Smooth muscle cell (in vitro differentiated cells): ENCODE data around the gene FMN2. TPM values are rescaled to one million over a fixed set of nuclear protein-coding genes. Genes with fewer than 3 reads are reported as not detected.

ENCODE experiments used
- DNase-seq: peaks from one replicate; lab custom pipeline; 2025; ENCODE audit not compliant: unreplicated experiment; lab: John Stamatoyannopoulos, UW
- H2AFZ ChIP-seq: fragments of 200-600 bp; sonication (generic); 2 replicates; pipeline ENCODE4 v1.6.0; 2016; ENCODE audit warnings: antibody characterized with exemption, low read depth, mild to moderate bottlenecking
- H3F3A ChIP-seq: fragments of 200-600 bp; sonication (generic); 2 replicates; pipeline ENCODE4 v1.6.0; 2017; ENCODE audit warnings: antibody characterized with exemption, low read depth
- H3K27ac ChIP-seq: fragments of 200-600 bp; sonication (generic); 2 replicates; pipeline ENCODE4 v1.5.1; 2016; ENCODE audit warnings: low read depth, mild to moderate bottlenecking
- H3K27me3 ChIP-seq: fragments of 200-600 bp; sonication (generic); 2 replicates; pipeline ENCODE4 v1.6.1; 2016; ENCODE audit warnings: low read depth, mild to moderate bottlenecking
- H3K36me3 ChIP-seq: fragments of 200-600 bp; sonication (generic); 2 replicates; pipeline ENCODE4 v1.5.1; 2016; ENCODE audit warnings: low read depth
- H3K4me1 ChIP-seq: fragments of 200-600 bp; sonication (generic); 2 replicates; pipeline ENCODE4 v1.5.1; 2016; ENCODE audit warnings: low read depth
- H3K4me2 ChIP-seq: fragments of 200-600 bp; sonication (generic); 2 replicates; pipeline ENCODE4 v1.6.0; 2016; ENCODE audit warnings: mild to moderate bottlenecking
- H3K4me3 ChIP-seq: fragments of 200-600 bp; sonication (generic); 2 replicates; pipeline ENCODE4 v1.5.1; 2016; ENCODE audit warnings: mild to moderate bottlenecking
- H3K79me2 ChIP-seq: fragments of 200-600 bp; sonication (generic); 2 replicates; pipeline ENCODE4 v1.6.0; 2016; ENCODE audit warnings: low read depth, mild to moderate bottlenecking
- H3K9ac ChIP-seq: fragments of 200-600 bp; sonication (generic); 2 replicates; pipeline ENCODE4 v1.6.0; 2016; ENCODE audit warnings: low read depth
- H3K9me3 ChIP-seq: fragments of 200-600 bp; sonication (generic); replicated peaks from 2 replicates; pipeline ENCODE4 v1.5.1; 2016; ENCODE audit warnings: low read depth
- H4K20me1 ChIP-seq: fragments of 200-600 bp; sonication (generic); 2 replicates; pipeline ENCODE4 v1.6.0; 2016; ENCODE audit warnings: low read depth
- WGBS: methylation state at CpG from one replicate; pipeline ENCODE4 v1.1.7; 2016; ENCODE audit warnings: low lambda C conversion rate; 5-methylcytosine and 5-hydroxymethylcytosine counted together
- polyA plus RNA-seq: library from polyadenylated mRNA; unstranded; fragments of >200 nt; fragmentation: Nextera tagmentation; extraction: Ambion mirVana; gene quantifications from 2 replicates; pipeline ENCODE4 v1.2.1, GENCODE V29; 2016
- total RNA-seq: library from RNA; depleted of rRNA; stranded (reverse); fragments of >200 nt; gene quantifications from 2 replicates; pipeline ENCODE4 v1.2.3, GENCODE V29; 2014
- TF ChIP-seq, protein P1 (sequence below): fragments of 200-600 bp; sonication (generic); IDR thresholded peaks from 2 replicates; pipeline ENCODE4 v1.5.1; 2017; ENCODE audit warnings: borderline replicate concordance, mild to moderate bottlenecking, antibody characterized with exemption; ENCODE audit not compliant: insufficient read depth, poor library complexity, severe bottlenecking

The FMN2 gene
- total and polyA plus RNA-seq, 2 experiments from 2014 or later = 1.9 to 6.2 TPM

DNA sequence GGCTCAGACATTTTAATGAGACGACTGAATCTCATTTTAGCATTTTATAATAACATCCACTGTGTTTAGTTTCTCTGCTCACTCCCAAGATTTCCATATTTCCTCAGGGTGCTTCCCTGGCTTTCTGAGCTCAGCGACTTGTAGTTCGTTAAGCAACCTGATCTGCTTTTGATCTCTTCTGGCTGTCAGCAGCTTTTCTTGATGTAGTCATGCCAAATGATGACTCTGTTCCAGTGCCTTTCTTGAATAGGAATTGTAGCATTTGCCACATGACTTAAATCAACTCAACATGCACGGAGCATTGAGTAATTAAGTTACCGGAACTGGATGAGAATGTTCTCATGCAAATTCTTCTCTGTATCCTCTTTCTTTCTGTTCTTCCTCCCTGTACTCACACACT lies 246.1 kb downstream of the FMN2 start:
- Histone ChIP-seq H3K36me3 (no peaks in the 10 kb centered on the region), H3K27me3 (no peaks in the 10 kb centered on the region), H3F3A (no peaks in the 10 kb centered on the region), H3K4me2 (peak overlapping the region; percentile 59), H3K27ac (peak overlapping the region; percentile 78), H3K4me3 (no peak overlapping the region), H3K4me1 (peaks cover 9% of the 10 kb centered on the region), H4K20me1 (no peaks in the 10 kb centered on the region), H3K79me2 (no peaks in the 10 kb centered on the region), H3K9ac (no peak overlapping the region), H2AFZ (peak overlapping the region; percentile 71), H3K9me3 (no peaks in the 10 kb centered on the region)
- no peak for DNase-seq
- WGBS = 14% methylated on average over 5 of the region's 5 CpGs
- TF ChIP-seq, protein P1, sequence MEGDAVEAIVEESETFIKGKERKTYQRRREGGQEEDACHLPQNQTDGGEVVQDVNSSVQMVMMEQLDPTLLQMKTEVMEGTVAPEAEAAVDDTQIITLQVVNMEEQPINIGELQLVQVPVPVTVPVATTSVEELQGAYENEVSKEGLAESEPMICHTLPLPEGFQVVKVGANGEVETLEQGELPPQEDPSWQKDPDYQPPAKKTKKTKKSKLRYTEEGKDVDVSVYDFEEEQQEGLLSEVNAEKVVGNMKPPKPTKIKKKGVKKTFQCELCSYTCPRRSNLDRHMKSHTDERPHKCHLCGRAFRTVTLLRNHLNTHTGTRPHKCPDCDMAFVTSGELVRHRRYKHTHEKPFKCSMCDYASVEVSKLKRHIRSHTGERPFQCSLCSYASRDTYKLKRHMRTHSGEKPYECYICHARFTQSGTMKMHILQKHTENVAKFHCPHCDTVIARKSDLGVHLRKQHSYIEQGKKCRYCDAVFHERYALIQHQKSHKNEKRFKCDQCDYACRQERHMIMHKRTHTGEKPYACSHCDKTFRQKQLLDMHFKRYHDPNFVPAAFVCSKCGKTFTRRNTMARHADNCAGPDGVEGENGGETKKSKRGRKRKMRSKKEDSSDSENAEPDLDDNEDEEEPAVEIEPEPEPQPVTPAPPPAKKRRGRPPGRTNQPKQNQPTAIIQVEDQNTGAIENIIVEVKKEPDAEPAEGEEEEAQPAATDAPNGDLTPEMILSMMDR = no peak

DNA sequence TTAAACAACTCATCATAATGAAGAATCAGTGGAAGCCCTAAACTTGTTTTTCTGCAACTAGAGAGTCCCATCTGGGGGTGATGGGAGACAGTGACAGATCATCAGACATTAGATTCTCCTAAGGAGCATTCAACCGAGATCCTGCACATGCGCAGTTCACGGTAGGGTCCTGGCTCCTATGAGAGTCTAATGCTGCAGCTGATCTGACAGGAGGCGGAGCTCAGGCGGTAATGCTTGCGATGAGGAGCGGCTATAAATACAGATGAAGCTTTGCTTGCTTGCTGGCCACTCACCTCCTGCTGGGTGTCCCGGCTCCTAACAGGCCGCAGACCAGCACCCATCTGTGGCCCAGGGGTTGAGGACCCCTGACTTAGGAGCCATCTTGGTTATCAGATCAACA lies 247.2 kb downstream of the FMN2 start:
- Histone ChIP-seq H3K79me2 (no peaks in the 10 kb centered on the region), H3K4me3 (no peak overlapping the region), H3K9me3 (no peaks in the 10 kb centered on the region), H3K4me1 (peaks cover 8% of the 10 kb centered on the region), H3K27ac (no peak overlapping the region), H3K27me3 (no peaks in the 10 kb centered on the region), H3K36me3 (no peaks in the 10 kb centered on the region), H3K4me2 (no peak overlapping the region), H4K20me1 (no peaks in the 10 kb centered on the region), H3F3A (no peaks in the 10 kb centered on the region), H2AFZ (no peak overlapping the region), H3K9ac (no peak overlapping the region)
- TF ChIP-seq, protein P1 = no peak
- 91% methylated on average over 9 of the region's 9 CpGs for WGBS
- no peak for DNase-seq

DNA sequence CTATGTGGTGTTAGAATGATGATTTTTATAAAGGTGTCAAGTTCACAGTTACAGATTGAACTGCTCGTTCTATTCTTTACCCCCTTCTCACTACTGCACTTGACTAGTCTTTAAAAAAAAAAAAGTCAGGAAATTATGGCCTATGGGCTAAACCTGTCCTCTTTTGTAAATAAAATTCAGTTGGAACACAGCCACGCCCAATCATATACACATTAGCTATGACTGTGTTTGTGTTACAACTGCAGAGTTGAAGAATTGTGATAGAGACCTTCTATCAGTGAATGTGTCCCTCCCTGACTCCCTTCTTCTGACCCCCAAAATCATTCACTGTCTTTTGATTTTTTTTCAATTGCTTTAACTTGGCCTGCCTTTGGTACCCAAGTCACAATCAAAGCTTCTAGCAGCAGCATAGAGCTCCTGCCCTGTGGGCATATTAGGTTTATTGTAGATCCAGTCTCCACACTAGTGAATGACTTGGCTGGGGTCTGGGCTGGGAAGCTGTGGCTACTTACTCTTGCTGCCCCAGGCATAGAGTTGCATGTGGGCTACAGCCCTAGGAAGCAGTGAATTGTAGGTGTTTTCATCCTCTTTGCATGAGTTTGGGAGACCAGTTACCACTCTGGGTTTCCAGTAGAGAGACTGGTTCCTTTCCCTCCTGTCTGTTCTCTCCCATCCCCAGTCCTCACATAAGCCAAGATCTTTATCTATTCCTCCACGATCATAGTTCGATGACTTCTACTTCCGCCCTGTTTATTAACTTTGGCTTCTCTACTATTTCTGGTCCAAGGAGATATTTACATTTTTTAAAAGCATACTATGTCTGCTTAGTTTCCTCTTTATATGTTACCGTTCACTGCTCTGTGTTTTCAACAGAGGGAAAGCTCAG lies 249.9 kb downstream of the FMN2 start:
- H3K4me1 ChIP-seq = peaks cover 8% of the 10 kb centered on the region
- TF ChIP-seq, protein P1 = no peak
- H3F3A ChIP-seq = no peaks in the 10 kb centered on the region
- no peak overlapping the region for H3K4me3 ChIP-seq
- no peaks in the 10 kb centered on the region for H4K20me1 ChIP-seq
- no peaks in the 10 kb centered on the region for H3K36me3 ChIP-seq
- H3K9ac ChIP-seq = no peak overlapping the region
- peak overlapping the region; percentile 54 for H3K27ac ChIP-seq
- H3K4me2 ChIP-seq = peak overlapping the region; percentile 32
- H2AFZ ChIP-seq = no peak overlapping the region
- DNase-seq = no peak
- H3K79me2 ChIP-seq = no peaks in the 10 kb centered on the region
- 62% methylated on average over 6 of the region's 6 CpGs for WGBS
- no peaks in the 10 kb centered on the region for H3K27me3 ChIP-seq
- H3K9me3 ChIP-seq = no peaks in the 10 kb centered on the region
